Osteoblast (primary cell): Measurements from ENCODE around the gene ICA1L. TPM values are rescaled to one million over a fixed set of nuclear protein-coding genes. Genes with fewer than 3 reads are reported as not detected.
A peak's percentile ranks its signal among the peaks of the same experiment; 100 is the strongest.
"Not testable (repeated sequence)": the region's sequence is repeated elsewhere in the genome, so short reads cannot be mapped to it uniquely, and the experiment has no call there.

Experiments
- DNase-seq: peaks from one replicate; pipeline ENCODE4 v3.0.0; 2011; ENCODE audit warnings: low spot score, mixed read lengths; ENCODE audit not compliant: insufficient read length; ENCODE audit errors: missing footprints
- H2AFZ ChIP-seq: 2 replicates; pipeline ENCODE4 v1.6.0; 2011; ENCODE audit warnings: mild to moderate bottlenecking, low read length
- H3K27ac ChIP-seq: 2 replicates; pipeline ENCODE4 v1.5.1; 2011; ENCODE audit warnings: mild to moderate bottlenecking, low read depth, low read length, moderate library complexity
- H3K27me3 ChIP-seq: 2 replicates; pipeline ENCODE4 v1.6.0; 2012; ENCODE audit warnings: mild to moderate bottlenecking, control low read depth, inconsistent platforms, low read length, moderate library complexity; ENCODE audit not compliant: insufficient read depth
- H3K36me3 ChIP-seq: 2 replicates; pipeline ENCODE4 v1.5.1; 2011; ENCODE audit warnings: mild to moderate bottlenecking, low read length, control low read depth, moderate library complexity; ENCODE audit not compliant: insufficient read depth
- H3K4me1 ChIP-seq: 2 replicates; pipeline ENCODE4 v1.5.1; 2011; ENCODE audit warnings: mild to moderate bottlenecking, low read length, control low read depth, moderate library complexity; ENCODE audit not compliant: insufficient read depth
- H3K4me2 ChIP-seq: 2 replicates; pipeline ENCODE4 v1.6.0; 2011; ENCODE audit warnings: mild to moderate bottlenecking, low read length; ENCODE audit not compliant: insufficient read depth
- H3K4me3 ChIP-seq: fragments of 200-600 bp; sonication (generic); 3 replicates; pipeline ENCODE4 v1.5.1; 2012; ENCODE audit warnings: mild to moderate bottlenecking, low read length, inconsistent platforms; ENCODE audit not compliant: insufficient read depth
- H3K79me2 ChIP-seq: 2 replicates; pipeline ENCODE4 v1.6.0; 2012; ENCODE audit warnings: mild to moderate bottlenecking, low read length, control low read depth, inconsistent platforms; ENCODE audit not compliant: insufficient read depth
- H3K9me3 ChIP-seq: 2 replicates; pipeline ENCODE4 v1.5.1; 2011; ENCODE audit warnings: low read depth, low read length, control low read depth
- H4K20me1 ChIP-seq: 2 replicates; pipeline ENCODE4 v1.6.0; 2012; ENCODE audit warnings: mild to moderate bottlenecking, low read length, control low read depth; ENCODE audit not compliant: insufficient read depth
- CTCF ChIP-seq: IDR thresholded peaks from 2 replicates; pipeline ENCODE4 v1.5.1; 2011; ENCODE audit warnings: mild to moderate bottlenecking, low read depth, low read length, moderate library complexity; ENCODE audit errors: extremely low read depth
- total RNA-seq: library from RNA; depleted of rRNA; stranded (reverse); fragments of >200 nt; gene quantifications from 2 replicates; pipeline ENCODE4 v1.2.3, GENCODE V29; 2012

Gene ICA1L
- 8.7 and 12.1 TPM in 2 replicates for total RNA-seq

DNA sequence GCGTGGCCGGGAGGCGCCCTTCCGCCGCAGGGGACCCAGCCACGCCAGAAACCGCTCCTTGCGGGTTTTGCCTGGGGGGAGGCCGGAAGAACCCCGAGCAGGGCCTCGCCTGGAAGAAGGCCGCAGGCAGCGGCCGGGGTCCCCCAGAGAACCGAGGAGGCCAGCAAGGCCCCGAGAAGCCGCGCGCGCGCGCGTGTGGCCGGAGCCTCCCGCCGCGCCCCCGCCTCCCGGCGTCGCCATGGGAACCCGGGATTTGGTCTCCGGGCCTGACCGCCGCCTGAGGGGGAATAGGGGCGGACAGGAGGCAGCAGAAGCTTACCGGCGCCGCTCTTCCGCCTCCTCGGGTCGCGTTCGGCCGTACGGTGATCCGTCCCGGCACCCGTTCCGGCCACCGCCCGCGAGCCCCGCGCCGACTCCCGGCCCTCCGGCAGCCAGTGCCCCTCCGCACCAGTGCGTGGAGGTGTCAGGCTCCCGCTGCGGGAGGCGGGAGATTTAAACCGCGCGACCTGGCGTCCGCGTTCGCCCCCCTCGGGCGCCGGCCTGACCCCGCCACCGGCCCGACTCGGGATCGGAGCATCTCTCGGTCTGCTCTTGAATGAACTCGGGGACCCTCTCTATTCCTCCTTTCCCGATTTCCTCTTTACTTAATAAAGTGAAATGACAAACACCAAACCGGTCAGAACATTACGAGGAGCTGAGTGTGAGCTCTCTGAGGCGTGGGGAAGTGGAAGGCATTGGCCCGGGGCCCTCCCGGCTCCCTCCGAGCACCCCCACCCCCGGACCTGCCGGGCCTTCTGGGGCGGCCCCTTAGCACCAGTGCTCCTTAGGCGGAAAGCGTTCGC, at the start of gene ICA1L:
ICA1L (minus strand) TSS at position 467 of the 842 bp plus-strand sequence. CDS start 42,757 bp downstream, outside the sequence.
- Histone ChIP-seq H2AFZ (peak within 1 kb of the TSS; percentile 95), H3K27me3 (no peaks in the 10 kb centered on the region), H3K4me1 (peaks cover 10% of the 10 kb centered on the region), H3K9me3 (no peaks in the 10 kb centered on the region), H3K4me3 (peak within 1 kb of the TSS; percentile 92), H3K79me2 (no peaks in the 10 kb centered on the region), H3K4me2 (peak within 1 kb of the TSS; percentile 91), H4K20me1 (no peaks in the 10 kb centered on the region), H3K27ac (peak within 1 kb of the TSS; percentile 62), H3K36me3 (no peaks in the 10 kb centered on the region)
- no peak for TF ChIP-seq CTCF
- peak; percentile 95 for DNase-seq

- H4K20me1 ChIP-seq: no peaks in the 10 kb centered on the region
- DNase-seq: no peak
- H3K36me3 ChIP-seq: peaks cover 4% of the 10 kb centered on the region
- H3K27ac ChIP-seq: no peak overlapping the region
- no peak overlapping the region for H3K4me2 ChIP-seq
- no peaks in the 10 kb centered on the region for H3K4me1 ChIP-seq
- no peaks in the 10 kb centered on the region for H3K79me2 ChIP-seq
- no peak overlapping the region for H3K4me3 ChIP-seq
- H3K9me3 ChIP-seq: no peaks in the 10 kb centered on the region
- no peaks in the 10 kb centered on the region for H3K27me3 ChIP-seq
- no peak for TF ChIP-seq CTCF
- H2AFZ ChIP-seq: no peak overlapping the region
These were observed 47.3 kb upstream of the ICA1L start for GRCh38 chr2:202918860-202919259.

DNA sequence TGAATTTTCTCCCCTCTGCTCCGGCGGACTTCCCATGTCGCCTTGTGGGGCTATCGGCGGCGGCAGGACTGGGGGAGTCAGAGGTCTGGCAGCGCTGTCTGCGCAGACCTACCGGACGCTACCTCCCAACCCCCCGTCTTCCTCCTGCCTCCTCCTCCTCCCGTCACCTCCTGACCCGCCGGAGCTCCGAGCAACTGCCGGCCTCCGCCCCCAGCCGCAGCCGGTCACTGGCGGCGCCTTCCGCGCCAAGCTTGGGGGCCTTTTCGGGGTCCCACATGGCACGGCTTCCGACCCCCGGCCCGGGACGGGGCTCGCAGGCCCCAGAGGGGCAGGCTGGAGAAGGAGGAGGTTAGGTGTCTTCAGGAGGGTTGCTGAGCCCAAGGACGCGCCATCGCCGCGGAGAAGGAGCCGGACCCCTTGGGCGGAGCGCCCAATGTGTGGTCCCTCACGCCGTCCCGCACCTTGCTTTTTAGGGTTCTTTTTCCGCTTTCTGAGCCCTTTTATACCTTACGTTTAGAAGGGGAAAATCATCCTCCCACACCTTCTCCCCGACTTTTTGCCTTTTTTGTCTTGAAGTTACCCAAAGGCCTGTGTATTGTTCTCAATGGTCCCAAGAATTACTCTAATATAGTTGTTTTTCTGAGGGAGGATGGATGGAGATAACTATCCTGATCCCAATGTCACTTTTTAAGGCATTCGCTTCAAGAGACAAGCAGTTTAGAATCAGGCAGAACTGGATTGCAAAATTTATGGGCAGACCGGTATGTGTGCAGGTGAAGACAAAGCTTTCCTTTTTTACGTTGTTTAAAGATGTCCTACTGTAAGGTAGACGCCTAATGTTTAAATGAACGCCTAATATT, 41.0 kb upstream of the ICA1L start:
- H3K27me3 ChIP-seq, DNase-seq, H3K36me3 ChIP-seq, H4K20me1 ChIP-seq, H3K9me3 ChIP-seq: not testable (repeated sequence)
- Histone ChIP-seq H3K4me1 (peaks cover 15% of the 10 kb centered on the region), H3K27ac (peak overlapping the region; percentile 90), H2AFZ (peak overlapping the region; percentile 99), H3K79me2 (peaks cover 38% of the 10 kb centered on the region), H3K4me2 (peak overlapping the region; percentile 97), H3K4me3 (peak overlapping the region; percentile 84)

- Histone ChIP-seq H3K79me2 (peaks cover 41% of the 10 kb centered on the region), H3K9me3 (no peaks in the 10 kb centered on the region), H3K27me3 (no peaks in the 10 kb centered on the region), H3K36me3 (no peaks in the 10 kb centered on the region), H2AFZ (peak within 1 kb of the TSS; percentile 99), H3K4me3 (peak within 1 kb of the TSS; percentile 84), H4K20me1 (no peaks in the 10 kb centered on the region), H3K4me2 (peak within 1 kb of the TSS; percentile 97), H3K4me1 (peaks cover 15% of the 10 kb centered on the region), H3K27ac (peak within 1 kb of the TSS; percentile 90)
- DNase-seq: peak; percentile 94
- no peak for TF ChIP-seq CTCF
These were observed 40.2 kb upstream of the ICA1L start, which contains the start of the genes CARF and WDR12 for GRCh38 chr2:202911512-202912341. Gene CARF, plus strand, starts transcription at chr2:202912275. Its CDS starts 29,628 bp downstream, at chr2:202941903. Gene WDR12, minus strand, starts transcription at chr2:202911673. Its CDS starts 197 bp downstream, at chr2:202911476.
